ENCODE measurements around the gene ARHGEF10L.

The ARHGEF10L gene

DNA sequence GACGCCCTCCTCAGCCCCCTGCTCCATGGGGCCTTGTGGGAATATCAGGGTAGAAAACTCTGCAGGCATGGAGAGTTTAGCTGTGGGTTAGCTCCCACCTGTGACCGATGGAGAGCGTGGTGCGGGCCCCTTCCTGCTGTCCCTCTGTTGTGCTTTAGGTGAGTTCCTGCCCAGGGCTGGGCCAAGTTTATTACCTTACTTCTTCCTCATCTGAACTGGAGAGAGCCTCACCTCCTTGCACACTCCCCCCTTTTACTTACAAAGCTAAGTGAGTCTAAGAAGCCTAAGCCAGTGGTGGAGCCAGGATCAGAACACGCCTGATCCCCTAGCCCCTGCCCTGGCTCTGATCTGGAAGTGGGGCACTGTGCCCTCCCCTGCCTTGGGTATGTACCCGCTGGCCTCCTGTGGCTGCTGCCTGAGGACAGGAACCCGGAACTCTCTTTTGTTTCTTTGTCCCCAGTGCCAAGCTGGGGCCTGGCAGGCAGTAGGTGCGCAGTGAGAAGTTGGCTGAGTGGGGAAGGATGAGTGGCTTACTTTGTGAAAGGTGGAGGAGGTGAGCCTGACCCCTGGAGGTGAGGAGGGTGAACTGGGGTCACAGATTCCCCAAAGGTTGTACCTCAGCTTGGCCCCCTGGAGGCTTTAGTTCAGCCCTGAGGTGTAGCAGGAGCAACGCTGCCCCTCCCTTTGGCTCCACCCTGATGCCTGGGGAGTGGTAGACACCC is 32.9 kb downstream of the ARHGEF10L start:
- no peak for DNase-seq

DNA sequence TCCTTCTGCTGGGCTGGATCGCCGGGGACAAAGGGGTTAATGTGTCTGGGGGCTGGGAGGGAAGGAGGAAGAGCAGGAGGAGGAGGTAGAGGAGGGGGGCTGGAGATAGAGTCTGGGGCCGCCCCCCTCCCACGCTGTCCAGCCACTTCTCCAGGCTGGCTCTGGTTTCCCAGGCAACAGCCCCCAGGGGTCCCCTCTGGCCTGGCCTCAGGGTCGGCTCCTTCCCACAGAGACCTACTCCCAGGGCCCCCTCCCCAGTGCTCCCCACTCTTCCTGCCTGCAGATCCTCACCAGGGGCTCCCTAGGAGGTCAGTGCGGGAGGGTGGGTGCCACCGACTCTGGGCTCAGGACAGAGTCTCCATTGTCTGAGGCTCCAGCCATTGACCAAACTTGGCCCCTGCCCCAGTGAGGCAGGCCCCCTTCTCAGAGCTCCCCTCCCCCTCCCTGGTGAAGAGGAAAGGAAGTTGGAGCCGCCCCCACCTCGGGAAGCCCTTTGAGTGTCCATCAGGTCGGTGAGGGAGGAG is 34.1 kb downstream of the ARHGEF10L start:
- DNase-seq = peak; percentile 82

DNA sequence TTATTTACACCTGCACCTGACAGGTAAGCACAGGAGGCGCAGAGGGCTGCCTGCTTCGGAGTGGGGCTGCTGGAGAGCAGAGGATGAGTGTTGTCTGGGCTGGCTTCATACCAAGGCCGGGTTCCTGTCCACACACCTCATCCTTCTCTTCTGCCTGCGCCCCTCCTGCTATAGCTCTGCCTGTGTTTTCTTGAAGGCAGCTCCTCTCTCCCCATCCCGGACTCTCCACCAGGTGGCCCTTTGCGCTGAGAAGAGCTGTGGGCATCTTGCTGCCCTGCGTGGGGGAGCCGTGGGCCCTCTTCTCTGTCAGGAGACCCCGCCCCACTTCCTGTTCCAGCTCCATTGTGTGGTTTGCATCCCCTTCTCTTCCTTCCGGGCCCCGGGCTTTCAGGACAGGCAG is 35.0 kb downstream of the ARHGEF10L start:
- DNase-seq = peak; percentile 60

DNA sequence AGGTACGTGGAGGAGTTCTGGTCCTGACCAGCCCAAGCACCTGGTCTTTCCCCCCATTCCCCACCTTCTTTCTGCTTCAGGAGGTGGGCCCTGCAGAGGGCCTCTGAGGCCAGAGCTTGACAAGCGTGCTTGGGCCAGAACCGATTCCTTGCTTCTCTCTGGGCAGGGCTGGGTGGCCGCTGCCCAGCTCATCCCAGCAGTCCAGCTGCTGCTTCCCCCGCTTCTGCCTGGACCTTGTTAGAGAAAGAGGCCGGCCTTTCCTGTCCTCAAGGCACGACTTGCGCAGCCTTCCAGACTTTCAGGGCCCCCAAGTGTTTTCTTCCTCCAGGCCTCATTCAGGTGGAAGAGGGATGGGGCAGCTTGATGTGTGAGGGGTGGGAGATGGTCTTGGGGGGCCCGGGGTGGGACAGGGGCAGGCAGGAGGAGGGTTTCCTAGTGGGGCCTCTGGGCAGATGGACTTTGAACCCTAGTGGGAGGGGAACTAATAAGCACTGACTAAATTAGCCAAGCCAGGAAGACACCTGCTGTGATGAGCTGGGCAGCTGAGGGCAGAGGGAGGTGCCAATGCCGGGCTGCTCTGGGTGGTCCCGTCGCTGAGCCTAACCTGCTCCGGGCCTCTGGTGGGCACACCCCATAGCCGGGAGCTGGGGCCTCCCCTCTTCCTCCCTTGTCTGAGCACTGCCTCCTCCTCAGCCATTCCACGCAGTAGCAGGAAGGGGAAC is 36.5 kb downstream of the ARHGEF10L start:
- peak; percentile 73 for DNase-seq

DNA sequence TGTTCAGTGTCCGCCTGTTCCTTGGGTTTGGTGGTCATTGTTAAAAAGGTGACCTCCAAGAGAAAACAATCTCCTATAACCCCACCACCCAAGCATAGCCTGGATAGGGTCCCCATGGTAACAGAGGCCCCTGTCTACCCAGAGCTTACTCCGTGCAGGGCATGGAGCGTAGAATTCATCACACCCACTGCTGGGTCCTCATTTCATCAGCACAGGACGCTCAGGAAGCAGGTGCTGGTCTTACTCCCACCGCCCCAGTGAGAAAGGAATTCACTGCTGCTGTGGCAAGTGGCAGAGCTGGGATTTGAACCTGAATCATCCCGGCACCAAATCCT is 37.0 kb downstream of the ARHGEF10L start:
- DNase-seq = no peak

DNA sequence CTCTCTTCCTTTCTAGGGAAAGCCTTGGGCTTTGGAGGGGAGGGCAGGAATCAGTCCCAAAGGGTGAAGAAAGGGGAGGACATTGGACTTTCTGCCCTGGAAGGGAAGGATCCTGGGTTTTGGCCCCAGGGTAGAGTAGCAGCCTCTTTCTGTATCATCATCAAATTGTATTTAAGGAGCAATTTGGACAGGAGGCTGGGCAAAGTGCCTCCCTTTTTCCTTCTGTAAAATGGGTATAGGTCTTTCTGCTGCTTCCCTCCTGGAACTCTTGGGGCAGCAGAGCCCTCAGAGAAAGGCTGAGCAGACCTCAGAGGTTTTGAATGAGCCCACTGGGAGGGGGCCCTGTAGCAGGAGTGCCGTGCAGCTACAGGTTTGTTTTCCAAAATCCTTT is 38.4 kb downstream of the ARHGEF10L start:
- DNase-seq = no peak

DNA sequence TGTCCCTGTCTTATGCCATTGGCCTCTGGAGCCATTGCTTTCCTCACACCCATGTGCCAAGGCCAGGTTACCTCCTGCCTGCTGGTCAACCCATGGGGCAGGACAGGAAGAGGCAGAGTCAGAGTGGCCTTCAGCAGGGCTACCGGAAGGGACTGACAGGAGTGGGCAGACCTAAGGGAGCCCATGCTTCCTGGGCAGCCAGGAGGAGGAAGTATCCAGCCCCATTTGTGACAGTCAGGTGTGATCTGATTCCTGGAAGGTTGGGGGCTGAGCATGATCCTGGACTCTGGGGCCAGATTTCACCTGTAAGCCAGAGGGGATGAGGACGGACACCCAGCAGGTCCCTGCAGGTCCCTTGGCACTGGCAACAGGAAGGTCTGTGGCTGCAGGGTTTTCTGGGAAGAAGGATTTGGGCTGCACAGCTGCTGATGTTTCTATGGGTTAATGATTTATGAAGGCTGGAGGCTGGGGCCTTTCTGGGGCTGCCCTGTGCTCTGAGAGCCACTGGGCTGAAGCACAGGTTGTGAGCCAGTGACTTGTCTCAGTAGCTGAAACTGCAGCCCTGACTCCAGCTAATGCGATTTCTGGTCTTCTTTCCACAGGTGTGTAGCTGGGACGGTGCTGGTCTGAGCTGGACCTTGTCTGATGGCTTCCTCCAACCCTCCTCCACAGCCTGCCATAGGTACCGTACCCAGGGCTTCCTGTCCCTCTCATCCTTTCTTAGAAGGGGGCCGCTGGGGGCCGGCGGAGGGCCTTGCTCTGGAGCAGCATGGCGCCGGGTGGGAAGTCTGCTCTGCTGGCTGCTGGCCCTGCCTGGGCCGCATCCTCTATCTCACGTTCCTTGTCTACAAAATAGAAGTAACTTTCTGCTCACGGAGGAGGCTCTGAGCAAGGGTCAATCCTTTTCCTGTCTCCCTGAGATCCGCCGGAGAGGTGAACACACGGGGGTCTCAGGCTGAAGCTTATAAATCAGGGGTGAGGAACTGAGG is 40.7 kb downstream of the ARHGEF10L start:
- no peak for DNase-seq

DNA sequence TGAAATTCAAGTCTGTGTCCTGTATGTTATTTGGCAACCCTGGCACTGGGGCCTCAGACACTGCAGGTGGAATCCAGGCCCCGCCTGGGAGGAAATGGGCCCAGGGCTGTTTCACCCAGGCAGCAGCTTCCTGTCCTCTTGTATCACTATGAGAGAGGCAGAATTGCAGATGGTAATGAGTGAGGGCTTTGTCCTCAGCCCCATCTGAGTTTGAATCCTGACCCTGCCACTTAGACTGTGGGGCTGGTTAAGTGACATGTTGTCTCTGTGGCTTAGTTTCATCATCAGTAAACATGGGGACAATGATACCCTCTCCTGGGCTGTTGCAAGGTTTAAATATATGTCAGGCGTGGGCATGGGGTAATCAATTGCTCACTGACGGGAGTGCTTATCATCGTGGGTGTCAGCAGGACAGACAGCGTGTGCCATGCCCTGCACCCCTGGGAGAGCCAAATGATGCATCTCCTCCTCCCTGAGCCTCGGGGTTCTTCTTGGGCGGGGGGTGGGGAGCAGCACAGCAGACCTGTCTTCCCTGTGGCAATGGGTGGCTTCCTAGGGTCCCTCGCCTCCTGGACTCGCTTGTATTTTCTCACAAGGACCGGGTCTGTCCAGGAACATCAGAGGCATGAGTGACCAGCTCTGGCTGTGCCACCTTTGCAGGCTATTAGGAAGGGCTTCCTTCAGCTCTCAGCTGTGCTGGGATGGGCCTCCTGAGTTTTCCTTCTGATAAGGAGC is 42.1 kb downstream of the ARHGEF10L start:
- no peak for DNase-seq

DNA sequence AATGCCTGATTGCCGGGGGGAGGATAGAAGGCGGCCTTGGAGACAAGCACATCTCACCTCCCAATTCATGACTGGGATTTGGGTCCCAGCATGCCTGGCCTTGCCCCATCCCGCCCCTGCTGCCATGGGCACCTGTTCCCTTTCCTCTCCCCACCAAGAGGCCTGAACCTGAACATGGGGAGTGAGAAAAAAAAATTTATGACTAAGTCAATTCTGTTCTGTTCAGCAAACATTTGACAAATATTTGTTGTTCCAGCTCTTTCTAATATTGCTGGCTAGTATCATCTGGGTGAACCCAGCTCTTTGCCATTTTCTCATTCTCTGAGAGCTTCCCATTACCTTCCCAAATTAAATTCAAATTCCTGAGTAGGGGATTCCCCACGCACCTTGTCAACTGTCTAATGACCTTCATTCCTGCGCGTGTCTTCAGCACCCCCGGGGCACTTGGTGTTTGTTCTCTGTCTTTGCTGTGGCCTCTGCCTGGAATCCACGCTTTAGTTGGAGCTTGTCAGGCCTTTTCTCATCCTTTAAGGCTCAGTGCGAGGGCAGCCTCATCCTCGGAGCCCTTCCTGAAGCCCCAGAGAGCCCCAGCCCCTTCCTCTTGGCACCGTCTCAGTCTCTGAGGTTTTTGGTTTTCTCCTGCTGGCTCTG is 42.8 kb downstream of the ARHGEF10L start:
- DNase-seq = no peak

DNA sequence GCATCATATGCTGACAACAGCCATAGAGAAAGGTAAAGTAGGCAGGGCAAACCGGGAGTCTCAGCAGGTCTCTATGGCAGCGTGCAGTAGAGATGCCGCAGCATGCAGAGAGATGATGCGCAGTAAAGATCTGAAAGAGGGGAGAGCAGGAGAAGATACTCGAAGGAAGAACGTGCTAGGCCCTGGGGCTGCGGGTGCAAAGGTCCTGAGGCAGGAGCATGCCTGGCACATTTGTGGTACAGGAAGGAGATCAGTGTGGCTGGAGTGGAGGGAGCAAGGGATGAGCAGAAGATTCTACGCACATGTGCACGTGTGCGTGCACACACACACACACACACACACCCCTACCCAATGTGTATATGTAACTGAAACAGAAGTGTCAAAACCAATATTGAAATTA is 45.0 kb downstream of the ARHGEF10L start:
- DNase-seq = no peak

DNA sequence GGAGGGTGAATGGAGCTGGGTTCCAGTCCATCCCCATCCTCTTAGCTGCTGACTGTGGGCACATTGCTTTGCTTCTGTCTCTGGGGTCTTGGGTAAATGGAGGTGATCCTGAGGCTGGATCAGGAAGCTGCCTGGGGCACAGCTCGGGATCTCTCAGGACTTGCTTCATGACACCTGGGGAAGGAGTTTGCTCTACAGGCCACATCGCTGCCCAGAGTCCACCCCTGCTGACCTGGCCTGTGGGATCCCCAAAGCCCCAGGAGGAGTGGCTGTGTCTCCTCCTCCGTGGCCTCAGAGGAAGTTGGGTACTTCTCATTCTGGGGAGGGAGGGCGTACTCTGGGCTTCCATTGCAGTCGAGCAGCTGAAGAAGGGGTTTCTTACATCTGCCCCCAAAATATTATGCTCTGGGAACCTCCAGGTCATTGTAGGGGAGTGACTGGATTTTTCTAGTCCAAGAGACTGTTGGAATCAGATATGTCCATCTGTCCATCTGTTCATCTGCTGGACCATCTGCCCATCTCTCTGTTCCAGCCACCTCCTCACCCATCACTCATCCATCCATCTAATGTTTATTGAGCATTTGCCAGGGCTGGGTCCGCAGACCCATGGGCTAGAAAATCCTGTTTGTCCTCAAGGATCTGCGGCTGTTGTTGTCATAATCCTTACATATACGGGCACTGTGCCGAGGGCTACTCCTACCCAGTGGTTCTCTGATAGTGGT is 45.9 kb downstream of the ARHGEF10L start:
- DNase-seq = no peak

DNA sequence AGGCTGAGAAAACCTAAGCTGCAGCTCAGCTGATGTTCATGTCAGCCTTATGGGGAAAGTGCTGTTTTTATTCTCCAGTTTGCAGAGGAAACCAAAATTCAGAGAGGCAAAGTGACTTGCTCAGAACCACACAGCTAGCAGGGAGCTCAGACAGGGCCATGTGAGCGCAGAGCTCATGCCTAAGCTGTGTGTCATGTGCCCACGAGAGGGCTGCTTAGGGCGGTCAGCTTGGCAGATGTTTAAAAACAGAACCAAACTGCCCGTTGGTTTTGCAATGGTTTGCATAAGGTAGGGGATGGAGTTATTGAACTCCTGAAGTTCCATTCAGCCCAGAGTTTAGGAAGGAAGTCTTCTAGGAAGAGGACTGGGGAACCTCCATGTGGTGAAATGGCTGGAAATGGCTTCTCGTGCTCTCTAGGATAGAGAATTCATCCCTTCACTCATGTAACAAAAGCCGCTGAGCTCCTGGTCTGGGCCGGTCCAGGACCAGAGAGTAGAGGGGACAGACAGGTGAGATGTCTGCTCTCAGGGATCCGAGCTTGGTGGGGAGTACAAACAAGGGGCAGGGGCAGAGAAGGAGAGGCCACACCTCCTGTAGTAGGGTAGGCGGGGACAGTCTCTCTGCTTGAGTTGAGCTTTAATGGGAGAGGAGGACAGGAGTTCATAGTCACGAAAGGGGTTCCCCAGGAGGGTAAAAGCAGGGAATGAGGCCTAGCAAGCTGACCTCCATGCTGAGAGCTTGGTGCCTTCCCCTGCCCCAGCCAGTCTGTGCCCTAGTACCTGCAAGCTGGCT is 46.9 kb downstream of the ARHGEF10L start:
- DNase-seq = no peak

DNA sequence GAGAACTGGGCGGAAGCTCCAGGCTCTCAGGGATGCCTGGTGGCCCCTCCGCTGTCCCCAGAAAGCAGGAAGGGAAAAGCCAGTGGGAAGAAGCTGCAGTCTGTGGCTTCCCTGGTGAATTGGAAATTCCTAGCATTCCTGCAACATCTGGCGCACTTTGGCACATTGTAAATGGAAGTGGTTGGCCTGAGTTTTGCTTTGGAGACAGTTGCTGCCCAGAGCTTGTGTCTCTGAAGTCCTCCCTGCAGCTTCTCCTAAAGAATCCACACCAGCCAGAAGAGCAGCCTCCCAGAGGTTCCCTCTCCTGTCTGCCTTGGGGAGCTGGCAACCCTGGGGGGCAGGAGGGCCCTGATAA is 48.2 kb downstream of the ARHGEF10L start:
- DNase-seq = peak; percentile 46

DNA sequence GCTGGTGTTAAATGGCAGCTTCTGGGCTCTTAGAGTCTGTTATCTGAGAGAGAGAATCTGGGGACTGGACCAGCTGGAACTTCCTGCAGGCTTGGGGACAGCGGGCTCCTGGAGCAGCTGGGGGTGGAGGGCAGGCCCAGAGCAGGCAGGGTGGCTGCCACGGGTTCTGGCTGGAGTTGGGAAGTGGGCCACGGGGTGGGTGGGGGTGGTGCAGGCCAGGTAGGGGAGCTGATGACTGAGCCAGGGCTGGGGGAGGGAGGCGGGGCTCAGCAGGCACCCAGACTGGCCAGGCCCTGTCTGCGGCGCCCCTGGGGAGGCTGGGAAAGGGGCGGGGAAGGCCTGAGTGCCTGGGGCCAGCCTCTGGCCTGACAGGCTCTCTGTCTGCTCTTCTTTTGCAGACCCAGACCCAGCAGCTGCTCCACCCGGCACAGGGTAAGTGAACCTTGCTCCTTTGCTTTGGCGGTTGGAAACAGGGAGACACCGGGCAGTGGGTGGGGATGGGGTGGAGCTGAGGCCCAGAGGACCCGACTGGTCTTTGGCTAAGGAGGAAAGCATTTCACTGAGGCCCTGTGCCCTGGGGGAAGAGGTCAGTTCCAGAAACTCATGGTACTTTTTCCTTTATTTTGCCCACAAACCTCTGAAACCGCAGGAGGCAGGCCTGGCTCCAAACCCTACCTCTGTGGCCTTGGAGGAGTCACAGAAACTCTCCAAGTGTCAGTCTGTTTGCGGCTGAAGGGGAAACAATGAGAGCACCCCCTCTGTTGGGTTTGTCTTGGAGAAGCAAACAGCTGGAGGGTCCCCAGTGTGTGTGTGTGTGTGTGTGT is 48.8 kb downstream of the ARHGEF10L start:
- DNase-seq = peak; percentile 53

DNA sequence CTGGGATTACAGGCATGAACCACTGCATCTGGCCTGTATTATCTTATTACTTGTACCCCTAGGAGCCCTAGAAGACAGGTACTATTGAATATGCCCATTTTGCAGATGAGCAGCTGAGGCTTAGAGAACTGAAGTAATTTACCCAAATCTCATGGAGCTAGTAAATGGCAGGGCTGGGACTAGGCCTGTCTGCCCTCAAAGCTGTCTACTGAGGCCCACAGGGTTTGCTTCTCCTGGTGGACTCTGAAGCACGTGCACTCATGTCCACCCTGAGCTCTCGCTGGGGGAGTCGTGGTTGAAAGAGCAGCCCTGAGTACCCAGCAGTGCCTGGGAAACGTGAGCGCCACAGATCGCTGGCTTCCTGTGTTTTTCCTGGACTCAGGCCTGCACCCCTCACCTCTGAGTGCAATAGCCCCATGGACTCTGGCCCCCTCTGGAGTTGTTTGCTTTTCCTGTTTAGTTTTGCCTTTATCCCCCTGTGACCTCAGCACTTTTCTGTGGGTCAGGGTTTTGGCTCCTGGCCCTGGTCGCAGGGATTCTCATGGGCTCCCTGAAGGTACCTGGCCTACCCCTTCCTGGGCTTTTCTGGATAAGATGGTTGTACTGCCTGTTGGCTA is 52.4 kb downstream of the ARHGEF10L start:
- DNase-seq = no peak

DNA sequence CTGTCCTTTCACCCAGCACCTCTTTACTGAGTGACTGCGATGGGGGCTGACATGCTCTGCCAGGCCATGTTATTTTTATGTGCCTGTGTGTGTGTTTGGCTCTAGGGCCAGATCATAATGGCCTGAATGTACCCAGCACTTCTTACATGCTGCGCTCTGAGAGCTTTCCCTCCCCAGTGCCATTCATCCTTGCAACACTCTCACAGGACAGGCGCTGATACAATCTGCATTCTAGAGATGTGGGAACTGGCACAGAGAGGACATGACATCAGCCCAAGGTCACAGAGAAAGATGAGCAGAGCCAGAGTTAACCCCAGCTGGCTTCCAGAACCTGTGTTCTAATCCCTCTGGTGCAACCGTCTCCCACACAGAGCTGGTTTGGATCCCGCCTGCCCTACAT is 54.5 kb downstream of the ARHGEF10L start:
- no peak for DNase-seq

DNA sequence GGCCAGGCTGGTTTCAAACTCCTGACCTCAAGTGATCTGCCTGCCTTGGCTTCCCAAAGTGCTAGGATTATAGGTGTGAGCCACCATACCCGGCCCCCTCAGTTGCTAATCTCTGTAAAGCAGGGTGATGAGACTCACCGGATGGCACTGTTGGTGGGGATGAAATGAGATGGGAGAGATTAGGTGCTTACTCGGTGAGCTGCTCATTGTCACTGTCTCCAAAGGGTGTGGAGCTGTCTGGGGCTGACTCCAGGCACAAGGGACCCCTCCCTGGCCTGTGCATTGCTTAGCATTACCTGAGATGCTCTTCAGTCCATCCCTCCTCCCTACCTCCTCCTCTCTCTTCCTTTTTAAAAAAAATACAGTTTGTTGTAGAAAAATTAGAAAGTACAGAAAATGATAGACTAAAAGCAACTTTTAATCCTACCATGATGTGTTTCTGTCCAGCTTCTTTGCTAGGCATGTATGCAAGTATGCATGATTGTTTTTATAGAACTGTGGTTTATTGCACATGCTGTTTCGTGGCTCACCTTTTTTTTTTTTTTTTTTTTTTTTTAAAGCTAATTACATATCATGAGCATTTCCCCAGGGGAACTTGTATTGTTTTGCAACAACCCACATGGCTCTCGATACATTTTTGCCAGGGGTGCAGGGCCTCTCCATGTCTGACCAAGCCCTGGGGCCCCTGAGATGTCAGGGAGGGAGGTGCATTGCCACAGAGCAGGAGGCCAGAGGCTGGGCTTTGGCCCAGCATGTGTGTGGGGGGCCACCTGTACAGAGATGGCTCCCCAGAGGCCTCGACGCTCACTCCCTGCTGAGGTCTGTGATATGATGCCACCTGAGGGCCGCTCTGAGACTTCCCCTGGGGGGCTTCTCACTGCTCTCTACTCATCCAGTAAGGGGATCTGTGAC is 55.4 kb downstream of the ARHGEF10L start:
- DNase-seq = no peak

DNA sequence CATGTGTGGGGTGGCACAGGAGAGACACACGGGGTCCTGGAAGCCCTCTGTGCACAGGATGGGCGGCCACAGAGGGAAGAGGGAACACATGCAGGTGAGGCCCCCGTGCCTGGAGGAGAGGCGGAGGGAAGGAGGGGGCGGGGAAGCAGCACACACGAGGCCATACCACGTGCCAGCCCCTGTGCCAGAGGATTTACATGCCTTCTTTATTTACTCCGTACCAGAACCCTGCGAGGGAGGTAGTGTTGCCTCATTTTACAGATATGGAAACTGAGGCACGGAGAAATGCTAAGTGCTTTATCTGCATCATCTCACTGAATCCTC is 56.1 kb downstream of the ARHGEF10L start:
- no peak for DNase-seq

Measured in retina (tissue), 1 donor.